Measurements from ENCODE around the gene CFAP58.

The CFAP58 gene

GRCh38 chr10:104472957-104473745 is 119.5 kb downstream of the CFAP58 start:
- no peak for DNase-seq (ENCODE audit: low read depth in 1 of 2, low spot score in 1 of 2)

- no peak for DNase-seq (ENCODE audit: low read depth in 1 of 2, low spot score in 1 of 2)
These were observed 124.7 kb downstream of the CFAP58 start for GRCh38 chr10:104478380-104478779.

GRCh38 chr10:104479906-104480593 is 126.4 kb downstream of the CFAP58 start:
- DNase-seq (ENCODE audit: low read depth in 1 of 2, low spot score in 1 of 2): no peak

GRCh38 chr10:104480797-104481196 is 127.2 kb downstream of the CFAP58 start:
- no peak for DNase-seq (ENCODE audit: low read depth in 1 of 2, low spot score in 1 of 2)

- DNase-seq (ENCODE audit: low read depth in 1 of 2, low spot score in 1 of 2): no peak
These were observed 129.9 kb downstream of the CFAP58 start for GRCh38 chr10:104483582-104483981.

- no peak for DNase-seq (ENCODE audit: low read depth in 1 of 2, low spot score in 1 of 2)
These were observed 132.0 kb downstream of the CFAP58 start for GRCh38 chr10:104485632-104486031.

GRCh38 chr10:104486803-104487202 is 133.2 kb downstream of the CFAP58 start:
- no peak for DNase-seq (ENCODE audit: low read depth in 1 of 2, low spot score in 1 of 2)

- no peak for DNase-seq (ENCODE audit: low read depth in 1 of 2, low spot score in 1 of 2)
These were observed 134.3 kb downstream of the CFAP58 start for GRCh38 chr10:104487794-104488438.

GRCh38 chr10:104488439-104488832 is 134.8 kb downstream of the CFAP58 start:
- DNase-seq (ENCODE audit: low read depth in 1 of 2, low spot score in 1 of 2): no peak

GRCh38 chr10:104492329-104492940 is 138.8 kb downstream of the CFAP58 start:
- no peak for DNase-seq (ENCODE audit: low read depth in 1 of 2, low spot score in 1 of 2)

- DNase-seq (ENCODE audit: low read depth in 1 of 2, low spot score in 1 of 2): no peak
These were observed 144.9 kb downstream of the CFAP58 start for GRCh38 chr10:104498347-104499081.

- DNase-seq (ENCODE audit: low read depth in 1 of 2, low spot score in 1 of 2): no peak
These were observed 147.8 kb downstream of the CFAP58 start for GRCh38 chr10:104501449-104501848.

GRCh38 chr10:104501864-104502579 is 148.4 kb downstream of the CFAP58 start:
- no peak for DNase-seq (ENCODE audit: low read depth in 1 of 2, low spot score in 1 of 2)

- no peak for DNase-seq (ENCODE audit: low read depth in 1 of 2, low spot score in 1 of 2)
These were observed 149.3 kb downstream of the CFAP58 start for GRCh38 chr10:104502907-104503306.
